Lower leg skin (tissue), 4 donors: ENCODE results near the gene CTNS. TPM values are rescaled to one million over a fixed set of nuclear protein-coding genes. Genes with fewer than 3 reads are reported as not detected.

ENCODE experiments used
- DNase-seq, 2 donors: peaks; one replicate each; pipeline ENCODE4 v3.0.0-alpha.2; 2019; ENCODE audit warnings: low spot score in 2 of 2
- H3K4me3 ChIP-seq: fragments of 200-600 bp; sonication (generic); 2 replicates; pipeline ENCODE4 v1.5.1; 2017; ENCODE audit warnings: mild to moderate bottlenecking, low read depth; ENCODE audit not compliant: poor library complexity, severe bottlenecking
- CTCF ChIP-seq, 3 donors: fragments of 450-650 bp; IDR thresholded peaks; one replicate each; pipeline ENCODE4 v1.5.1; 2016; ENCODE audit warnings: antibody characterized with exemption in 3 of 3, mild to moderate bottlenecking in 3 of 3, moderate library complexity in 2 of 3
- POLR2A ChIP-seq, 2 donors: fragments of 450-650 bp; IDR thresholded peaks; one replicate each; pipeline ENCODE4 v1.6.1; 2016 to 2017; ENCODE audit warnings: antibody characterized with exemption in 2 of 2, mild to moderate bottlenecking in 1 of 2, moderate library complexity in 1 of 2
- WGBS, 2 donors: methylation state at CpG; one replicate each; pipeline ENCODE4 v1.1.5; 2018; 5-methylcytosine and 5-hydroxymethylcytosine counted together
- intact Hi-C: fragments of 100-400 bp; cut with DNase I; formaldehyde crosslinking; loops from one replicate; pipeline ENCODE4 v1.15.0; 2023; ENCODE audit warnings: low total_unique reads
- total RNA-seq, 4 donors: library from RNA; depleted of rRNA; stranded (reverse); fragments of >200 nt; gene quantifications; one replicate each; pipeline ENCODE4 v1.1.0, GENCODE V29; 2016

CTNS gene
- total RNA-seq, 4 donors from 2014 or later = 23.7 to 40.0 (median 29.6) TPM

- intact Hi-C loops = no loop called here
- WGBS, 2 donors = 80 to 86% methylated on average over 42 to 43 of the region's 44 CpGs
- no peak overlapping the region for H3K4me3 ChIP-seq
- DNase-seq = no peak
- TF ChIP-seq POLR2A (IDR thresholded peaks at IDR 0.05) (no peak), CTCF (IDR thresholded peaks at IDR 0.05) (no peak)
These were observed 52.9 kb downstream of the CTNS start for GRCh38 chr17:3689262-3690093.

GRCh38 chr17:3690094-3690715 lies 53.6 kb downstream of the CTNS start:
- TF ChIP-seq POLR2A (IDR thresholded peaks at IDR 0.05) = no peak
- no peak for TF ChIP-seq CTCF (IDR thresholded peaks at IDR 0.05)

DNA sequence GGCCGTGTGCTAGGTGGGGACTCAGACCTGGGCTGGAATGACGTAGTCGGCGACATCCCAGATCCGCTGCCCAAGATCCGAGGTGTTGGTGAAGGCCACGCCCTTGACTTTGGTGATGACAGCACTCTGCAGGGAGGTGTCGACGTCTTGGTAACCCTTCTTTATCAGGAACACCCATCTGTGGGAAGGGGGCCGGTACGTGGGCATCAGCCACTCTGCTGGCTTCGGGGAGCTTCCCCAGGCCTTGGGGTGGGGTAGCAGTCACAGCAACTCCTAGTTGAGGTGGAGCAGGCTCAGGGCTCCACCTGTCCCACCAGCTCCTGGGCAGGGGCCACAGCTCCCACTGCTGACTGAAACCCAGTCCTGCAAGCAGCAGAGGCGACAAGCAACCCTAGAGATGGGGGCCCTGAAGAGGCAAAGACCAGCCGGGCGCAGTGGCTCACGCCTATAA lies 55.1 kb downstream of the CTNS start:
- TF ChIP-seq CTCF (IDR thresholded peaks at IDR 0.05) (no peak), POLR2A (IDR thresholded peaks at IDR 0.05) (no peak)
- peak in 1 of 2 donors; percentile 79 for DNase-seq
- intact Hi-C loops = no loop called here
- no peak overlapping the region for H3K4me3 ChIP-seq
- 86 to 87% methylated on average over 16 of the region's 16 CpGs for WGBS, 2 donors

More at GRCh38 chr17:3690094-3690715, 53.6 kb downstream of the CTNS start:
- no peak overlapping the region for H3K4me3 ChIP-seq
- intact Hi-C loops = no loop called here
- WGBS, 2 donors = 70 to 83% methylated on average over 14 to 21 of the region's 22 CpGs
- no peak for DNase-seq

GRCh38 chr17:3692346-3692745 lies 55.8 kb downstream of the CTNS start:
- 87% methylated on average over 9 of the region's 9 CpGs for WGBS, 2 donors
- no peak overlapping the region for H3K4me3 ChIP-seq
- TF ChIP-seq POLR2A (IDR thresholded peaks at IDR 0.05) = no peak
- DNase-seq = no peak
- intact Hi-C loops = no loop called here

DNA sequence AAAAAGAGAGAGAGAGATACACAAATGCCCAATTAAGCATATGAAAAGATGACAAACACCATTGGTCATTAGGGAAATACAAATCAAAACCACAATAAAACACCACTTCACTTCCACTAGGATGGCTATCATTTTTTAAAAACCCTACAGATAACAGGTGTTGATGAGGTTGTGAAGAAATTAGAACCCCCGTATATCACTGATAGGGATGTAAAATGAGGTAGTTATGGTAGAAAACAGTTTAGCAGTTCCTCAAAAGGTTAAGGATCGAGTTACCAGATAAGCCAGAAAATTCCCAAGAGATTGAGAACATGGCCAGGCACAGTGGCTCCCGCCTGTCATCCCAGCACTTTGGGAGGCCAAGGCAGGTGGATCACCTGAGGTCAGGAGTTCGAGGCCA lies 56.6 kb downstream of the CTNS start:
- WGBS, 2 donors = 59 to 64% methylated on average over 4 of the region's 4 CpGs
- intact Hi-C loops = no loop called here
- no peak for DNase-seq
- no peak overlapping the region for H3K4me3 ChIP-seq
- TF ChIP-seq CTCF (IDR thresholded peaks at IDR 0.05) = no peak
- TF ChIP-seq POLR2A (IDR thresholded peaks at IDR 0.05) = no peak

DNA sequence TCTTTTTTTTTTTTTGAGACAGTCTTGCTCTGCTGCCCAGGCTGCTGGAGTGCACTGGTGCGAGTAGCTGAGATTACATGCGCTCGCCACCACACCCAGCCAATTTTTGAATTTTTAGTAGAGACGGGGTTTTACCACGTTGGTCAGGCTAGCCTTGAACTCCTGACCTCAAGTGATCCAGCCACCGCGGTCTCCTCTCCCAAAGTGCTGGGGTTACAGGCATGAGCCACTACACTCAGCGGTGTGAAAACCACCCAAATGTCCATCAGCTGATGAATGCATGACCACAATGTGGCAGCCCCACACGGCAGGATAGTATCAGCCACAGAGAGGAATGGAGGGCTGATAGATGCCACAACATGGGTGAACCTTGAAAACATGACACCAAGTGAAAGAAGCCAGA lies 57.3 kb downstream of the CTNS start:
- intact Hi-C loops = no loop called here
- WGBS, 2 donors = 71 to 74% methylated on average over 9 of the region's 9 CpGs
- H3K4me3 ChIP-seq = no peak overlapping the region
- no peak for DNase-seq
- TF ChIP-seq POLR2A (IDR thresholded peaks at IDR 0.05) (no peak), CTCF (IDR thresholded peaks at IDR 0.05) (no peak)
